ENCODE measurements around the gene CDK18. TPM values are rescaled to one million over a fixed set of nuclear protein-coding genes. Genes with fewer than 3 reads are reported as not detected.

Gene CDK18
- total RNA-seq, 1 experiment from 2014 or later, result 38.5 TPM

- Histone ChIP-seq H2BK5ac (ENCODE audit: insufficient read length, low read length) (no peak overlapping the region), H2BK20ac (ENCODE audit: low read depth, low read length, poor library complexity, severe bottlenecking) (no peak overlapping the region), H3K23me2 (ENCODE audit: insufficient read length, low read depth, low read length, poor library complexity, severe bottlenecking) (no peaks in the 10 kb centered on the region), H3K56ac (ENCODE audit: insufficient read length, low read depth, low read length) (no peak overlapping the region), H3K4ac (ENCODE audit: low read depth, low read length) (no peak overlapping the region), H3K9ac (ENCODE audit: extremely low read depth, insufficient read length, low read length) (no peak overlapping the region), H3K14ac (ENCODE audit: insufficient read depth, low read length) (no peak overlapping the region; the same call in 1 of the 2 replicates), H4K91ac (ENCODE audit: insufficient read length, low read depth, low read length) (no peak overlapping the region), H3K9me3 (ENCODE audit: control insufficient read depth, low read depth, low read length) (no peaks in the 10 kb centered on the region), H2BK12ac (ENCODE audit: insufficient read length, low read depth, low read length) (no peak overlapping the region), H2BK120ac (ENCODE audit: low read depth, low read length, poor library complexity, severe bottlenecking) (no peak overlapping the region), H3K4me1 (ENCODE audit: insufficient read depth, low read length) (no peaks in the 10 kb centered on the region), H3K27ac (ENCODE audit: insufficient read length, low read depth, low read length) (no peak overlapping the region), H3K18ac (ENCODE audit: insufficient read length, low read depth, low read length) (no peak overlapping the region), H3K27me3 (ENCODE audit: insufficient read depth, low read length) (no peaks in the 10 kb centered on the region; the same call in 1 of the 2 replicates), H4K20me1 (ENCODE audit: control insufficient read depth, insufficient read depth, insufficient read length) (peaks cover 2% of the 10 kb centered on the region), H2BK15ac (ENCODE audit: low read depth, low read length) (no peak overlapping the region), H3T11ph (ENCODE audit: low read length) (no peak overlapping the region), H3K4me2 (ENCODE audit: insufficient read depth, insufficient read length, low read length) (no peak overlapping the region), H4K8ac (replicated peaks; ENCODE audit: insufficient read length, low read depth, low read length) (no peak overlapping the region), H3K79me1 (ENCODE audit: insufficient read depth, low read depth, low read length, poor library complexity, severe bottlenecking) (no peaks in the 10 kb centered on the region), H3K79me2 (ENCODE audit: insufficient read depth, low read length) (no peaks in the 10 kb centered on the region), H2AK5ac (ENCODE audit: insufficient read length, low read length) (no peak overlapping the region), H4K5ac (ENCODE audit: insufficient read length, low read depth, low read length) (no peak overlapping the region), H3K23ac (ENCODE audit: insufficient read length, low read depth, low read length) (no peak overlapping the region), H2AFZ (ENCODE audit: low read length) (no peak overlapping the region)
- H3K4me1 Mint-ChIP-seq, result peaks cover 51% of the 10 kb centered on the region in 2 experiments
- H3K9me3 Mint-ChIP-seq, result peaks cover 11 to 14% of the 10 kb centered on the region in 2 experiments
- peaks cover 0 to 11% (median 5%) of the 10 kb centered on the region in 3 experiments; a peak in 3 of 7 replicates for H3K36me3 Mint-ChIP-seq (ENCODE audit: insufficient read depth in 1 of 3, low read depth in 3 of 3)
- H3K27me3 Mint-ChIP-seq (ENCODE audit: low read depth), result peaks cover 55% of the 10 kb centered on the region
- peak; percentile 76 for DNase-seq
- WGBS (ENCODE audit: extremely low coverage, insufficient read length, low lambda C conversion rate), result no CpG with 5 or more reads among the region's 6 CpGs
- no peak overlapping the region for H3K27ac Mint-ChIP-seq
- 0 out of 5 replicates have a peak overlapping the region, but pooled peaks of 1 of the 2 experiments have one; percentile 0 for H3K4me3 Mint-ChIP-seq
- peak; percentile 52 for TF ChIP-seq CTCF (conservative IDR thresholded peaks at IDR 0.05)
These were observed 27.2 kb upstream of the CDK18 start for GRCh38 chr1:205477121-205477758.
